H1 (cell line): ENCODE results near the gene STRN. TPM values are rescaled to one million over a fixed set of nuclear protein-coding genes. Genes with fewer than 3 reads are reported as not detected.

Source experiments
- CHD7 ChIP-seq: fragments of 300-600 bp; sonication (generic); IDR thresholded peaks from 2 replicates; pipeline ENCODE4 v1.7.1; 2012; ENCODE audit warnings: low read length, moderate library complexity, mild to moderate bottlenecking, inconsistent platforms; ENCODE audit not compliant: insufficient replicate concordance
- polyA plus RNA-seq, 7 experiments: library from polyadenylated mRNA; depleted of rRNA in 3 of 7; stranded (reverse) in 5 of 7; unstranded in 2 of 7; fragments of >200 nt in 5 of 7; fragments of 200-250 nt in 2 of 7; gene quantifications; 1 replicate in 5 of 7; 2 replicates in 1 of 7; 4 replicates in 1 of 7; pipeline versions ENCODE4 v1.2.1 to v1.2.3, GENCODE V29; 2011 to 2013; ENCODE audit warnings: missing spikeins in 2 of 7, mixed read lengths in 2 of 7
- total RNA-seq: library from RNA; stranded (reverse); fragmentation: NEBNext Ultra II Directional; extraction: Animal tissue kit (Norgen Biotek cat#: 25700); gene quantifications from 2 replicates; pipeline ENCODE4 v1.2.1, GENCODE V29; 2021

Gene STRN
- total and polyA plus RNA-seq, 2 of the 8 experiments (the other 6 are each of a cell fraction or from before 2014, with no cell fraction given) = 8.3 to 47.0 TPM

GRCh38 chr2:36823862-36824261 lies 142.5 kb downstream of the STRN start (continued):
- no peak for TF ChIP-seq CHD7
- TF ChIP-seq, all 59 proteins: peak for 0
